ENCODE results near the gene BCAS1. TPM values are rescaled to one million over a fixed set of nuclear protein-coding genes. Genes with fewer than 3 reads are reported as not detected.

The BCAS1 gene
- total and polyA plus RNA-seq, 10 of the 15 experiments (the other 5 are each of a cell fraction or from before 2014, with no cell fraction given), result 0.21 to 1.4 (median 0.55) TPM

DNA sequence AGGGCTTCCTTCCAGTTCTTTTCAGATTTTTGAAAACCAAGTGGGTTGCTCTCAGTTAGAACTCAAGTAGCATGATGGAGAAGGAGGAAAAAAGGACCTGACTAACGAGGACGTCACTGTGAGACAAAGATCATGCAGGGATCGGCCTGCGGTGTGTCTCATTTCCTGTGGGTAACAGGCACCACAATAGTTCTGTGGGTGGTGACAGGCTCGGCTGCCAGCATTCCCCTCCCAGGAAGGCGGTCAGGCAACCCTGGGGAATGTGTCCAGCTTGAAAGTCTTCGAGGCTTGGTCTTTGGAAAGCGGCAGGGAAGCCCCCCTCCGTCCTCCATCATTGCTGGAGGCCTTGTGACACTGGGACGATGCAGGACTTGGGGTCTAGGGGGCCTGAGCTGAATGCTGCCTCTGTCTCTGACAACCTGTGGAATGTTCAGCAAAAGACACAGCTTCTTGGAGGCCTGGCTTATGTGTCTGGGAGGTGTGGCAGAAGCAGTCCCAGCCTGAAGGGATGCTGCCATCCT, 121.0 kb downstream of the BCAS1 start (continued):
- TF ChIP-seq, protein P1, sequence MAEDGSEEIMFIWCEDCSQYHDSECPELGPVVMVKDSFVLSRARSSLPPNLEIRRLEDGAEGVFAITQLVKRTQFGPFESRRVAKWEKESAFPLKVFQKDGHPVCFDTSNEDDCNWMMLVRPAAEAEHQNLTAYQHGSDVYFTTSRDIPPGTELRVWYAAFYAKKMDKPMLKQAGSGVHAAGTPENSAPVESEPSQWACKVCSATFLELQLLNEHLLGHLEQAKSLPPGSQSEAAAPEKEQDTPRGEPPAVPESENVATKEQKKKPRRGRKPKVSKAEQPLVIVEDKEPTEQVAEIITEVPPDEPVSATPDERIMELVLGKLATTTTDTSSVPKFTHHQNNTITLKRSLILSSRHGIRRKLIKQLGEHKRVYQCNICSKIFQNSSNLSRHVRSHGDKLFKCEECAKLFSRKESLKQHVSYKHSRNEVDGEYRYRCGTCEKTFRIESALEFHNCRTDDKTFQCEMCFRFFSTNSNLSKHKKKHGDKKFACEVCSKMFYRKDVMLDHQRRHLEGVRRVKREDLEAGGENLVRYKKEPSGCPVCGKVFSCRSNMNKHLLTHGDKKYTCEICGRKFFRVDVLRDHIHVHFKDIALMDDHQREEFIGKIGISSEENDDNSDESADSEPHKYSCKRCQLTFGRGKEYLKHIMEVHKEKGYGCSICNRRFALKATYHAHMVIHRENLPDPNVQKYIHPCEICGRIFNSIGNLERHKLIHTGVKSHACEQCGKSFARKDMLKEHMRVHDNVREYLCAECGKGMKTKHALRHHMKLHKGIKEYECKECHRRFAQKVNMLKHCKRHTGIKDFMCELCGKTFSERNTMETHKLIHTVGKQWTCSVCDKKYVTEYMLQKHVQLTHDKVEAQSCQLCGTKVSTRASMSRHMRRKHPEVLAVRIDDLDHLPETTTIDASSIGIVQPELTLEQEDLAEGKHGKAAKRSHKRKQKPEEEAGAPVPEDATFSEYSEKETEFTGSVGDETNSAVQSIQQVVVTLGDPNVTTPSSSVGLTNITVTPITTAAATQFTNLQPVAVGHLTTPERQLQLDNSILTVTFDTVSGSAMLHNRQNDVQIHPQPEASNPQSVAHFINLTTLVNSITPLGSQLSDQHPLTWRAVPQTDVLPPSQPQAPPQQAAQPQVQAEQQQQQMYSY (CRISPR knock-in tag; IDR thresholded peaks at IDR 0.05), result no peak
- TF ChIP-seq RAD51 (IDR thresholded peaks at IDR 0.05), result no peak
- no peak for TF ChIP-seq RBBP5 (conservative IDR thresholded peaks at IDR 0.05)
- TF ChIP-seq NFIC (IDR thresholded peaks at IDR 0.05; ENCODE audit: low read depth, low read length), result peak; percentile 75
- no peak for TF ChIP-seq MEF2A (IDR thresholded peaks at IDR 0.05; ENCODE audit: insufficient read depth, low read depth, low read length)
- no peak for TF ChIP-seq SREBF1 (IDR thresholded peaks at IDR 0.05; ENCODE audit: low read length)
- TF ChIP-seq GATAD2B (conservative IDR thresholded peaks at IDR 0.05; ENCODE audit: low read depth), result peak; percentile 83
- no peak; the same call in 1 of the 2 replicates for TF ChIP-seq SMC3 (IDR thresholded peaks at IDR 0.05; ENCODE audit: borderline replicate concordance, low read length)
- TF ChIP-seq, protein P2, sequence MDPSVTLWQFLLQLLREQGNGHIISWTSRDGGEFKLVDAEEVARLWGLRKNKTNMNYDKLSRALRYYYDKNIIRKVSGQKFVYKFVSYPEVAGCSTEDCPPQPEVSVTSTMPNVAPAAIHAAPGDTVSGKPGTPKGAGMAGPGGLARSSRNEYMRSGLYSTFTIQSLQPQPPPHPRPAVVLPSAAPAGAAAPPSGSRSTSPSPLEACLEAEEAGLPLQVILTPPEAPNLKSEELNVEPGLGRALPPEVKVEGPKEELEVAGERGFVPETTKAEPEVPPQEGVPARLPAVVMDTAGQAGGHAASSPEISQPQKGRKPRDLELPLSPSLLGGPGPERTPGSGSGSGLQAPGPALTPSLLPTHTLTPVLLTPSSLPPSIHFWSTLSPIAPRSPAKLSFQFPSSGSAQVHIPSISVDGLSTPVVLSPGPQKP (IDR thresholded peaks at IDR 0.05; ENCODE audit: low read depth, low read length), result no peak
- TF ChIP-seq, protein P3, sequence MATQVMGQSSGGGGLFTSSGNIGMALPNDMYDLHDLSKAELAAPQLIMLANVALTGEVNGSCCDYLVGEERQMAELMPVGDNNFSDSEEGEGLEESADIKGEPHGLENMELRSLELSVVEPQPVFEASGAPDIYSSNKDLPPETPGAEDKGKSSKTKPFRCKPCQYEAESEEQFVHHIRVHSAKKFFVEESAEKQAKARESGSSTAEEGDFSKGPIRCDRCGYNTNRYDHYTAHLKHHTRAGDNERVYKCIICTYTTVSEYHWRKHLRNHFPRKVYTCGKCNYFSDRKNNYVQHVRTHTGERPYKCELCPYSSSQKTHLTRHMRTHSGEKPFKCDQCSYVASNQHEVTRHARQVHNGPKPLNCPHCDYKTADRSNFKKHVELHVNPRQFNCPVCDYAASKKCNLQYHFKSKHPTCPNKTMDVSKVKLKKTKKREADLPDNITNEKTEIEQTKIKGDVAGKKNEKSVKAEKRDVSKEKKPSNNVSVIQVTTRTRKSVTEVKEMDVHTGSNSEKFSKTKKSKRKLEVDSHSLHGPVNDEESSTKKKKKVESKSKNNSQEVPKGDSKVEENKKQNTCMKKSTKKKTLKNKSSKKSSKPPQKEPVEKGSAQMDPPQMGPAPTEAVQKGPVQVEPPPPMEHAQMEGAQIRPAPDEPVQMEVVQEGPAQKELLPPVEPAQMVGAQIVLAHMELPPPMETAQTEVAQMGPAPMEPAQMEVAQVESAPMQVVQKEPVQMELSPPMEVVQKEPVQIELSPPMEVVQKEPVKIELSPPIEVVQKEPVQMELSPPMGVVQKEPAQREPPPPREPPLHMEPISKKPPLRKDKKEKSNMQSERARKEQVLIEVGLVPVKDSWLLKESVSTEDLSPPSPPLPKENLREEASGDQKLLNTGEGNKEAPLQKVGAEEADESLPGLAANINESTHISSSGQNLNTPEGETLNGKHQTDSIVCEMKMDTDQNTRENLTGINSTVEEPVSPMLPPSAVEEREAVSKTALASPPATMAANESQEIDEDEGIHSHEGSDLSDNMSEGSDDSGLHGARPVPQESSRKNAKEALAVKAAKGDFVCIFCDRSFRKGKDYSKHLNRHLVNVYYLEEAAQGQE (IDR thresholded peaks at IDR 0.05; ENCODE audit: low read depth, low read length), result no peak
- TF ChIP-seq SP1 (IDR thresholded peaks at IDR 0.05; ENCODE audit: low read depth, low read length), result peak; percentile 53
- TF ChIP-seq BRCA1 (IDR thresholded peaks at IDR 0.05; ENCODE audit: low read depth, low read length), result no peak
- TF ChIP-seq RUNX3 (IDR thresholded peaks at IDR 0.05; ENCODE audit: low read length), result peak; percentile 95
- TF ChIP-seq SMAD1 (IDR thresholded peaks at IDR 0.05; ENCODE audit: low read depth, partially characterized antibody), result no peak
- TF ChIP-seq, protein P4, sequence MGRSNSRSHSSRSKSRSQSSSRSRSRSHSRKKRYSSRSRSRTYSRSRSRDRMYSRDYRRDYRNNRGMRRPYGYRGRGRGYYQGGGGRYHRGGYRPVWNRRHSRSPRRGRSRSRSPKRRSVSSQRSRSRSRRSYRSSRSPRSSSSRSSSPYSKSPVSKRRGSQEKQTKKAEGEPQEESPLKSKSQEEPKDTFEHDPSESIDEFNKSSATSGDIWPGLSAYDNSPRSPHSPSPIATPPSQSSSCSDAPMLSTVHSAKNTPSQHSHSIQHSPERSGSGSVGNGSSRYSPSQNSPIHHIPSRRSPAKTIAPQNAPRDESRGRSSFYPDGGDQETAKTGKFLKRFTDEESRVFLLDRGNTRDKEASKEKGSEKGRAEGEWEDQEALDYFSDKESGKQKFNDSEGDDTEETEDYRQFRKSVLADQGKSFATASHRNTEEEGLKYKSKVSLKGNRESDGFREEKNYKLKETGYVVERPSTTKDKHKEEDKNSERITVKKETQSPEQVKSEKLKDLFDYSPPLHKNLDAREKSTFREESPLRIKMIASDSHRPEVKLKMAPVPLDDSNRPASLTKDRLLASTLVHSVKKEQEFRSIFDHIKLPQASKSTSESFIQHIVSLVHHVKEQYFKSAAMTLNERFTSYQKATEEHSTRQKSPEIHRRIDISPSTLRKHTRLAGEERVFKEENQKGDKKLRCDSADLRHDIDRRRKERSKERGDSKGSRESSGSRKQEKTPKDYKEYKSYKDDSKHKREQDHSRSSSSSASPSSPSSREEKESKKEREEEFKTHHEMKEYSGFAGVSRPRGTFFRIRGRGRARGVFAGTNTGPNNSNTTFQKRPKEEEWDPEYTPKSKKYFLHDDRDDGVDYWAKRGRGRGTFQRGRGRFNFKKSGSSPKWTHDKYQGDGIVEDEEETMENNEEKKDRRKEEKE (IDR thresholded peaks at IDR 0.05), result no peak
- TF ChIP-seq IKZF2 (IDR thresholded peaks at IDR 0.05), result peak; percentile 96 to 97
- TF ChIP-seq, protein P5, sequence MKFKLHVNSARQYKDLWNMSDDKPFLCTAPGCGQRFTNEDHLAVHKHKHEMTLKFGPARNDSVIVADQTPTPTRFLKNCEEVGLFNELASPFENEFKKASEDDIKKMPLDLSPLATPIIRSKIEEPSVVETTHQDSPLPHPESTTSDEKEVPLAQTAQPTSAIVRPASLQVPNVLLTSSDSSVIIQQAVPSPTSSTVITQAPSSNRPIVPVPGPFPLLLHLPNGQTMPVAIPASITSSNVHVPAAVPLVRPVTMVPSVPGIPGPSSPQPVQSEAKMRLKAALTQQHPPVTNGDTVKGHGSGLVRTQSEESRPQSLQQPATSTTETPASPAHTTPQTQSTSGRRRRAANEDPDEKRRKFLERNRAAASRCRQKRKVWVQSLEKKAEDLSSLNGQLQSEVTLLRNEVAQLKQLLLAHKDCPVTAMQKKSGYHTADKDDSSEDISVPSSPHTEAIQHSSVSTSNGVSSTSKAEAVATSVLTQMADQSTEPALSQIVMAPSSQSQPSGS (IDR thresholded peaks at IDR 0.05; ENCODE audit: low read length), result peak; percentile 63; the same call in 1 of the 2 replicates
- peak; percentile 64; the same call in 1 of the 2 replicates for TF ChIP-seq BACH1 (IDR thresholded peaks at IDR 0.05; ENCODE audit: borderline replicate concordance)
